H9 (cell line): ENCODE data around the gene EEF1AKMT2. TPM values are rescaled to one million over a fixed set of nuclear protein-coding genes. Genes with fewer than 3 reads are reported as not detected.

Experiments used
- DNase-seq: peaks from one replicate; pipeline ENCODE4 v3.0.0-alpha.2; 2017
- H2AFZ ChIP-seq: one replicate; pipeline ENCODE4 v1.6.1; 2013; ENCODE audit warnings: mild to moderate bottlenecking, low read length, control low read depth, moderate library complexity
- H2AK5ac ChIP-seq: 2 replicates; pipeline ENCODE4 v1.6.1; 2013; ENCODE audit warnings: low read length, control low read depth, mixed read lengths; ENCODE audit not compliant: insufficient read length
- H2BK120ac ChIP-seq: one replicate; pipeline ENCODE4 v1.6.1; 2013; ENCODE audit warnings: low read depth, mild to moderate bottlenecking, low read length, control low read depth, inconsistent platforms; ENCODE audit not compliant: poor library complexity, severe bottlenecking
- H2BK12ac ChIP-seq: 2 replicates; pipeline ENCODE4 v1.6.1; 2013; ENCODE audit warnings: low read length, control low read depth, mixed read lengths, low read depth; ENCODE audit not compliant: insufficient read length
- H2BK15ac ChIP-seq: 2 replicates; pipeline ENCODE4 v1.6.1; 2013; ENCODE audit warnings: low read depth, low read length, control low read depth
- H2BK20ac ChIP-seq: one replicate; pipeline ENCODE4 v1.6.1; 2013; ENCODE audit warnings: low read depth, mild to moderate bottlenecking, low read length, control low read depth, inconsistent platforms; ENCODE audit not compliant: poor library complexity, severe bottlenecking
- H2BK5ac ChIP-seq: 2 replicates; pipeline ENCODE4 v1.6.1; 2013; ENCODE audit warnings: low read length, control low read depth, mixed read lengths; ENCODE audit not compliant: insufficient read length
- H3K14ac ChIP-seq: 2 replicates; pipeline ENCODE4 v1.6.1; 2013; ENCODE audit warnings: low read length, control low read depth; ENCODE audit not compliant: insufficient read depth
- H3K18ac ChIP-seq: 2 replicates; pipeline ENCODE4 v1.6.1; 2013; ENCODE audit warnings: low read depth, mild to moderate bottlenecking, mixed read lengths, low read length, control low read depth; ENCODE audit not compliant: insufficient read length
- H3K23ac ChIP-seq: 2 replicates; pipeline ENCODE4 v1.6.1; 2013; ENCODE audit warnings: low read length, control low read depth, mixed read lengths, low read depth; ENCODE audit not compliant: insufficient read length
- H3K23me2 ChIP-seq: 2 replicates; pipeline ENCODE4 v1.6.1; 2013; ENCODE audit warnings: low read depth, mild to moderate bottlenecking, mixed read lengths, low read length, control low read depth; ENCODE audit not compliant: insufficient read length, poor library complexity, severe bottlenecking
- H3K27ac ChIP-seq: 2 replicates; pipeline ENCODE4 v1.5.1; 2013; ENCODE audit warnings: low read length, control low read depth, mixed read lengths, low read depth; ENCODE audit not compliant: insufficient read length
- H3K27me3 ChIP-seq: 2 replicates; pipeline ENCODE4 v1.6.1; 2013; ENCODE audit warnings: low read length, control low read depth, inconsistent platforms; ENCODE audit not compliant: insufficient read depth
- H3K4ac ChIP-seq: 2 replicates; pipeline ENCODE4 v1.6.1; 2013; ENCODE audit warnings: low read depth, mild to moderate bottlenecking, control low read depth, inconsistent platforms, low read length, moderate library complexity
- H3K4me1 ChIP-seq: 2 replicates; pipeline ENCODE4 v1.6.1; 2013; ENCODE audit warnings: low read length, control low read depth, inconsistent platforms; ENCODE audit not compliant: insufficient read depth
- H3K4me2 ChIP-seq: 2 replicates; pipeline ENCODE4 v1.6.1; 2013; ENCODE audit warnings: low read length, control low read depth, mixed read lengths; ENCODE audit not compliant: insufficient read length, insufficient read depth
- H3K56ac ChIP-seq: 2 replicates; pipeline ENCODE4 v1.6.1; 2013; ENCODE audit warnings: low read depth, mild to moderate bottlenecking, mixed read lengths, low read length, control low read depth; ENCODE audit not compliant: insufficient read length
- H3K79me1 ChIP-seq: 2 replicates; pipeline ENCODE4 v1.6.1; 2013; ENCODE audit warnings: low read depth, mild to moderate bottlenecking, moderate library complexity, low read length, control low read depth, inconsistent platforms; ENCODE audit not compliant: insufficient read depth, poor library complexity, severe bottlenecking
- H3K79me2 ChIP-seq: 2 replicates; pipeline ENCODE4 v1.6.1; 2013; ENCODE audit warnings: low read length, control low read depth, inconsistent platforms; ENCODE audit not compliant: insufficient read depth
- H3K9ac ChIP-seq: 2 replicates; pipeline ENCODE4 v1.6.1; 2013; ENCODE audit warnings: low read length, control low read depth, mixed read lengths; ENCODE audit not compliant: insufficient read length; ENCODE audit errors: extremely low read depth
- H3K9me3 ChIP-seq: one replicate; pipeline ENCODE4 v1.6.1; 2013; ENCODE audit warnings: low read depth, low read length, inconsistent platforms; ENCODE audit not compliant: control insufficient read depth
- H3T11ph ChIP-seq: one replicate; pipeline ENCODE4 v1.6.1; 2013; ENCODE audit warnings: mild to moderate bottlenecking, low read length, control low read depth, inconsistent platforms
- H4K20me1 ChIP-seq: one replicate; pipeline ENCODE4 v1.6.1; 2013; ENCODE audit not compliant: control insufficient read depth, insufficient read length, insufficient read depth
- H4K5ac ChIP-seq: 2 replicates; pipeline ENCODE4 v1.6.1; 2013; ENCODE audit warnings: low read depth, mild to moderate bottlenecking, mixed read lengths, low read length, control low read depth; ENCODE audit not compliant: insufficient read length
- H4K8ac ChIP-seq: replicated peaks from 2 replicates; pipeline ENCODE4 v1.6.1; 2013; ENCODE audit warnings: low read length, control low read depth, mixed read lengths, low read depth; ENCODE audit not compliant: insufficient read length
- H4K91ac ChIP-seq: 2 replicates; pipeline ENCODE4 v1.6.1; 2013; ENCODE audit warnings: low read depth, mild to moderate bottlenecking, moderate library complexity, mixed read lengths, low read length, control low read depth; ENCODE audit not compliant: insufficient read length
- H3K27ac Mint-ChIP-seq, 3 experiments: 2 replicates in 2 of 3; 3 replicates in 1 of 3; pipeline ENCODE4 v1.8.0; 2020 to 2021; ENCODE audit warnings: mixed read lengths in 3 of 3, mild to moderate bottlenecking in 1 of 3, moderate library complexity in 1 of 3
- H3K27me3 Mint-ChIP-seq: 2 replicates; pipeline ENCODE4 v1.8.0; 2021; ENCODE audit warnings: low read depth, mild to moderate bottlenecking, moderate library complexity, mixed read lengths
- H3K36me3 Mint-ChIP-seq, 3 experiments: 2 replicates in 2 of 3; 3 replicates in 1 of 3; pipeline ENCODE4 v1.8.0; 2020 to 2021; ENCODE audit warnings: low read depth in 3 of 3, mixed read lengths in 3 of 3; ENCODE audit not compliant: insufficient read depth in 1 of 3
- H3K4me1 Mint-ChIP-seq, 2 experiments: 2 replicates each; pipeline ENCODE4 v1.8.0; 2020; ENCODE audit warnings: mixed read lengths in 2 of 2
- H3K4me3 Mint-ChIP-seq, 2 experiments: 2 replicates in 1 of 2; 3 replicates in 1 of 2; pipeline ENCODE4 v1.8.0; 2020 to 2021; ENCODE audit warnings: mild to moderate bottlenecking in 2 of 2, mixed read lengths in 2 of 2, moderate library complexity in 1 of 2
- H3K9me3 Mint-ChIP-seq, 2 experiments: 2 replicates in 1 of 2; 3 replicates in 1 of 2; pipeline ENCODE4 v1.8.0; 2020; ENCODE audit warnings: mild to moderate bottlenecking in 2 of 2, mixed read lengths in 2 of 2, moderate library complexity in 1 of 2
- CTCF ChIP-seq: fragments of 200-600 bp; sonication (generic); conservative IDR thresholded peaks from 3 replicates; pipeline ENCODE4 v1.8.0; 2021; ENCODE audit warnings: antibody characterized with exemption, mild to moderate bottlenecking
- WGBS: extraction: QIAGEN DNeasy Blood & Tissue Kit; methylation state at CpG from one replicate; pipeline ENCODE4 v1.1.7; 2013; ENCODE audit warnings: missing lambda C conversion rate, low lambda C conversion rate, mixed read lengths; ENCODE audit not compliant: insufficient read length; ENCODE audit errors: extremely low coverage; 5-methylcytosine and 5-hydroxymethylcytosine counted together
- total RNA-seq: library from RNA; stranded (reverse); gene quantifications from 2 replicates; pipeline ENCODE4 v1.2.1, GENCODE V29; 2021

EEF1AKMT2 gene
- total RNA-seq, 1 experiment from 2014 or later, result 19.0 TPM

DNA sequence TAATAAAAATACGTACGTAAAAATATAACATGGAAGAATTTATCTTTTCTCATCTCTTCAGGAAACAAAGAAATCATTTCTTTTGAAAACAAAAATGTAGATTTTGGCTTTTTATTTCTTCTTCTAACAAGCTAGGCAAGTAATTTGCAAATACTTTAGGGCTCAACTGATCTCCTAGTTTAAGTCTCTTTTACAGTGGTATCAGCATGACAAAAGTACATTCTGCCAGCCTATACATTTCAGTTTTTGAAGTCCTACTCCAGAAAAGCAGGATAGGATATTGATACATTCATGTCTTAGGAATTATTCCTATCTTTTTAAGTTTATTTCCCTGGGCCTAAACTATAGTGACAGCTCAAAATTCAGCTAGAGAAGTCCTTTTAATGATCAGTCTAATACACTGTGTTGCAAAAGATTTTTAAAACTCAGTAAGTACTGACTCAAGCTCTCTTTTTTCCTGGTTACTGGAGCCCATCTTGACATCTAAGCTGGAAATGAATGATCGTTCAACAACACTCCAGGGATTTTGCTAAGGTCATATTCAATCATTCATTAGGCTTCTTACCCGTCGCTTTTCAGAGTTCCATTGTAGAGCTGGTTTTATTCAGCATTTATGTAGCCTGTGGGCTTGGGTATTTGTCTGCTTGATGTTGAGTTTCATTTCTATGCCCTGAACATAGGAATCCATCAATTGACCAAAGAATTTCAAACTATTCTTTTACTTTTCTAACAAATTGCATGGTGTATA lies 35.4 kb downstream of the EEF1AKMT2 start:
- Histone ChIP-seq H2AK5ac (no peak overlapping the region), H4K5ac (no peak overlapping the region), H2BK5ac (no peak overlapping the region), H4K91ac (no peak overlapping the region), H3K4me1 (peaks cover 2% of the 10 kb centered on the region; the same call in 1 of the 2 replicates), H3K23ac (no peak overlapping the region), H3T11ph (no peak overlapping the region), H3K18ac (no peak overlapping the region), H3K9me3 (no peaks in the 10 kb centered on the region), H3K14ac (no peak overlapping the region), H3K56ac (no peak overlapping the region), H2BK12ac (no peak overlapping the region), H2BK120ac (no peak overlapping the region), H2AFZ (no peak overlapping the region), H3K79me1 (no peaks in the 10 kb centered on the region), H2BK20ac (no peak overlapping the region), H3K23me2 (no peaks in the 10 kb centered on the region), H3K4me2 (no peak overlapping the region), H3K9ac (no peak overlapping the region), H4K20me1 (no peaks in the 10 kb centered on the region), H3K27ac (no peak overlapping the region), H3K4ac (no peak overlapping the region), H4K8ac (no peak overlapping the region), H3K79me2 (no peaks in the 10 kb centered on the region), H2BK15ac (no peak overlapping the region), H3K27me3 (no peaks in the 10 kb centered on the region)
- no peak overlapping the region for H3K4me3 Mint-ChIP-seq
- no peak for DNase-seq
- peaks cover 1 to 33% (median 24%) of the 10 kb centered on the region in 3 experiments; a peak in 5 of 7 replicates for H3K36me3 Mint-ChIP-seq
- peaks cover 21 to 28% of the 10 kb centered on the region in 2 experiments for H3K4me1 Mint-ChIP-seq
- WGBS, result no CpG with 5 or more reads among the region's 5 CpGs
- H3K9me3 Mint-ChIP-seq, result no peaks in the 10 kb centered on the region
- no peak for TF ChIP-seq CTCF
- no peaks in the 10 kb centered on the region for H3K27me3 Mint-ChIP-seq
- peak overlapping the region in 1 of 3 experiments; percentile 37; a peak in 1 of 7 replicates for H3K27ac Mint-ChIP-seq
